ENCODE data around the gene LMX1B.
A peak's percentile ranks its signal among the peaks of the same experiment; 100 is the strongest.

LMX1B gene

DNA sequence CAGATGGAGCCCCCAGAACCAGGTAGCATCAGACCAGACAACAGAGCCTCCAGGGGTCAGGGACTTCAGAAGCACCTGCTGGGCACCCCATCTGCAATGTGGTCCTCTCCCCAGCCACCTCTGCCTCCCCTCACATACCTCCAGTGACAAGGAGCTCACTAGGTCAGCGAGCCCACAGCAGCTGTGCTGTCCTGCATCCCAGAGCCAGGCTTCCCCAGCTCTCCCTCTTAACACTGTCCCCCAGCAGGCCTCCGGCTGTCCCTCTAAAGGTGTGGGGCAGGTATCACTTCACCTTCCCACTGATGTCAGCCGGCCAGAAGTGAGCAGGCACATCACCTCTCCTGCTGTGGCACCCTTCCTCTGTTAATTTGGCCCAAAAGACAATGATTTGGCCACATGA, 83.6 kb downstream of the LMX1B start:
- no peak for DNase-seq (ENCODE audit: low read depth)
- no peaks in the 10 kb centered on the region for H3K4me1 ChIP-seq (ENCODE audit: control insufficient read depth, insufficient read depth, low read length)
- peaks cover 55% of the 10 kb centered on the region for H3K27me3 ChIP-seq (replicated peaks; ENCODE audit: control insufficient read depth, insufficient read depth, low read length)
- H3K4me3 ChIP-seq (ENCODE audit: low read length), result no peak overlapping the region
- no peaks in the 10 kb centered on the region for H3K36me3 ChIP-seq (ENCODE audit: control insufficient read depth, insufficient read depth, low read length, severe bottlenecking)
- H3K9me3 ChIP-seq (ENCODE audit: control insufficient read depth, low read length), result no peaks in the 10 kb centered on the region
- no peak overlapping the region for H3K9ac ChIP-seq (ENCODE audit: low read length)

DNA sequence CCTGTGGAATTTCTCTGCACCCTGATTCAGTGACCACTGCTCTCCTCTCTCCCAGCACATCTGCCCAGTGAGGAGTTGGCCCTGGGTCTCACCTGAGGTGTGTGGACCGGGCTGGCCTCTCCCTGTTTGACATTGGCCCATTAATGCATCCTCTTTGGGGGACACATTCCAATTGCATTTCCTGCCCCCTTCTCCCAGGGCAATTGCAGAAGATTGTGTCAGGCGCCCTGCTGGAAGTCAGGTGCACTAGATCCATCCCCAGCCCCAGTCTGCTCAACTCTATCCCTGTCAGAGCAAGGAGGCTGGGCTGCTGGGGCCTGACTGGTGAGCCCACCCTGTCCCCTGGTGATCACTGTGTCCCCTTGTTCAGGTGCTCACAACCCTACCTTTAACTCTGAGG, 84.5 kb downstream of the LMX1B start:
- DNase-seq (ENCODE audit: low read depth), result no peak
- H3K9me3 ChIP-seq (ENCODE audit: control insufficient read depth, low read length), result no peaks in the 10 kb centered on the region
- peaks cover 7% of the 10 kb centered on the region for H3K4me1 ChIP-seq (ENCODE audit: control insufficient read depth, insufficient read depth, low read length)
- H3K27me3 ChIP-seq (replicated peaks; ENCODE audit: control insufficient read depth, insufficient read depth, low read length), result peaks cover 64% of the 10 kb centered on the region
- H3K9ac ChIP-seq (ENCODE audit: low read length), result no peak overlapping the region
- no peak overlapping the region for H3K4me3 ChIP-seq (ENCODE audit: low read length)
- no peaks in the 10 kb centered on the region for H3K36me3 ChIP-seq (ENCODE audit: control insufficient read depth, insufficient read depth, low read length, severe bottlenecking)

- DNase-seq (ENCODE audit: low read depth), result no peak
- peaks cover 7% of the 10 kb centered on the region for H3K4me1 ChIP-seq (ENCODE audit: control insufficient read depth, insufficient read depth, low read length)
- H3K36me3 ChIP-seq (ENCODE audit: control insufficient read depth, insufficient read depth, low read length, severe bottlenecking), result no peaks in the 10 kb centered on the region
- no peak overlapping the region for H3K4me3 ChIP-seq (ENCODE audit: low read length)
- H3K27me3 ChIP-seq (replicated peaks; ENCODE audit: control insufficient read depth, insufficient read depth, low read length), result peaks cover 69% of the 10 kb centered on the region
- H3K9me3 ChIP-seq (ENCODE audit: control insufficient read depth, low read length), result no peaks in the 10 kb centered on the region
- no peak overlapping the region for H3K9ac ChIP-seq (ENCODE audit: low read length)
Observed at GRCh38 chr9:126698756-126699155, 85.0 kb downstream of the LMX1B start.

- DNase-seq (ENCODE audit: low read depth), result no peak
- Histone ChIP-seq H3K36me3 (ENCODE audit: control insufficient read depth, insufficient read depth, low read length, severe bottlenecking) (no peaks in the 10 kb centered on the region), H3K27me3 (replicated peaks; ENCODE audit: control insufficient read depth, insufficient read depth, low read length) (peaks cover 74% of the 10 kb centered on the region), H3K4me1 (ENCODE audit: control insufficient read depth, insufficient read depth, low read length) (peaks cover 9% of the 10 kb centered on the region), H3K9me3 (ENCODE audit: control insufficient read depth, low read length) (no peaks in the 10 kb centered on the region), H3K9ac (ENCODE audit: low read length) (no peak overlapping the region), H3K4me3 (ENCODE audit: low read length) (no peak overlapping the region)
Observed at GRCh38 chr9:126699401-126699881, 85.7 kb downstream of the LMX1B start.

- DNase-seq (ENCODE audit: low read depth), result no peak
- H3K27me3 ChIP-seq (replicated peaks; ENCODE audit: control insufficient read depth, insufficient read depth, low read length), result peaks cover 81% of the 10 kb centered on the region
- H3K9ac ChIP-seq (ENCODE audit: low read length), result no peak overlapping the region
- no peaks in the 10 kb centered on the region for H3K9me3 ChIP-seq (ENCODE audit: control insufficient read depth, low read length)
- H3K4me1 ChIP-seq (ENCODE audit: control insufficient read depth, insufficient read depth, low read length), result peaks cover 18% of the 10 kb centered on the region
- no peak overlapping the region for H3K4me3 ChIP-seq (ENCODE audit: low read length)
- H3K36me3 ChIP-seq (ENCODE audit: control insufficient read depth, insufficient read depth, low read length, severe bottlenecking), result no peaks in the 10 kb centered on the region
Observed at GRCh38 chr9:126700296-126700695, 86.6 kb downstream of the LMX1B start.

DNA sequence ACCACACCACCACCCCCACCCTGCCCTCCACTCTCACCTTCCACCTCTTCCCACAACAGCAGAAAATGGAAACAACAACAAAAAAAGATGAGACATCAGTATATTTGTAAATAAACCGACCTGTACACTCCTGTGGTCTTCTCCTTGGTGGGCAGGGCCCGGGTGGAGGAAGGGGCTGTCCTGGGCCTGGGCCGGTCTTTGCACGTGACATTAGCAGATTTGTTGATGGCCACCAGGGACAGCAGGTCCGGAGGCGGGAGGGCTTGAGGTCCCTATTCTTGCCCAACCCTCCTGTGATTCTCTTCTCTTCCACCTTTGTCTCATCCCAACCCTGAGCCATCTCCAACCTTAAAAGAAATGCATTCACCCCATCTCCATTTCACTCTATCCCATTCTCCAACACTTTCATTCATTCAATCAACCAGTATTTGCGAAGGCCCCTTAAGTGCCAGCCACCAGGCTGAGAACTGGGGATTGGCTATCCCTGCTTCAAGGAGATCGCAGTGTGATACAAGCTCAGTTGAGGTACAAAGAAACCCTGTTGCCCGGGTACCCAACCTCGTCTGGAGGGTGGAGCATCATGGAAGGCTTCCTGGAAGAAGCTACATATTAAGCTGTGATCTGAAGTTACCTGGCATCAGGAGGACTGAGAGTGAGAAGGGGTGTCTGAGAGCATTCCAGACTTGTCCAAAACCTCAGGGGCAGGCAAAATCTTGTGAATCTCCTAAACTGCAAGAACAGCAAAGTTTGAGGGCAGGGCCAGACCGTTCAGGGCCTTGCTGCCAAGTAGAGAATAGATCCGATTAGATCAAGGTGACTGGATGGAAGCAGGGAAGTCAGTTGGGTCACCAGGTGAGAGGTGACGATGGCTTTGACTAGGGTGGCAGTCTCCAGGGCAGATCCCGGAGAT, 87.4 kb downstream of the LMX1B start:
- no peak for DNase-seq (ENCODE audit: low read depth)
- Histone ChIP-seq H3K9me3 (ENCODE audit: control insufficient read depth, low read length) (no peaks in the 10 kb centered on the region), H3K4me3 (ENCODE audit: low read length) (no peak overlapping the region), H3K4me1 (ENCODE audit: control insufficient read depth, insufficient read depth, low read length) (peaks cover 20% of the 10 kb centered on the region), H3K9ac (ENCODE audit: low read length) (no peak overlapping the region), H3K27me3 (replicated peaks; ENCODE audit: control insufficient read depth, insufficient read depth, low read length) (peaks cover 82% of the 10 kb centered on the region), H3K36me3 (ENCODE audit: control insufficient read depth, insufficient read depth, low read length, severe bottlenecking) (no peaks in the 10 kb centered on the region)

GRCh38 chr9:126701813-126702140, 88.0 kb downstream of the LMX1B start:
- H3K9me3 ChIP-seq (ENCODE audit: control insufficient read depth, low read length), result no peaks in the 10 kb centered on the region
- no peaks in the 10 kb centered on the region for H3K36me3 ChIP-seq (ENCODE audit: control insufficient read depth, insufficient read depth, low read length, severe bottlenecking)
- no peak for DNase-seq (ENCODE audit: low read depth)
- peaks cover 85% of the 10 kb centered on the region for H3K27me3 ChIP-seq (replicated peaks; ENCODE audit: control insufficient read depth, insufficient read depth, low read length)
- H3K9ac ChIP-seq (ENCODE audit: low read length), result no peak overlapping the region
- no peak overlapping the region for H3K4me3 ChIP-seq (ENCODE audit: low read length)
- H3K4me1 ChIP-seq (ENCODE audit: control insufficient read depth, insufficient read depth, low read length), result peaks cover 20% of the 10 kb centered on the region

GRCh38 chr9:126702151-126703001, 88.6 kb downstream of the LMX1B start:
- Histone ChIP-seq H3K9ac (ENCODE audit: low read length) (no peak overlapping the region), H3K27me3 (replicated peaks; ENCODE audit: control insufficient read depth, insufficient read depth, low read length) (peaks cover 85% of the 10 kb centered on the region), H3K36me3 (ENCODE audit: control insufficient read depth, insufficient read depth, low read length, severe bottlenecking) (no peaks in the 10 kb centered on the region), H3K4me1 (ENCODE audit: control insufficient read depth, insufficient read depth, low read length) (peaks cover 20% of the 10 kb centered on the region), H3K4me3 (ENCODE audit: low read length) (no peak overlapping the region), H3K9me3 (ENCODE audit: control insufficient read depth, low read length) (no peaks in the 10 kb centered on the region)
- DNase-seq (ENCODE audit: low read depth), result peak; percentile 13

- Histone ChIP-seq H3K9ac (ENCODE audit: low read length) (no peak overlapping the region), H3K4me3 (ENCODE audit: low read length) (no peak overlapping the region), H3K36me3 (ENCODE audit: control insufficient read depth, insufficient read depth, low read length, severe bottlenecking) (no peaks in the 10 kb centered on the region), H3K9me3 (ENCODE audit: control insufficient read depth, low read length) (no peaks in the 10 kb centered on the region), H3K4me1 (ENCODE audit: control insufficient read depth, insufficient read depth, low read length) (peaks cover 20% of the 10 kb centered on the region), H3K27me3 (replicated peaks; ENCODE audit: control insufficient read depth, insufficient read depth, low read length) (peaks cover 87% of the 10 kb centered on the region)
- no peak for DNase-seq (ENCODE audit: low read depth)
Observed at GRCh38 chr9:126703002-126703865, 89.5 kb downstream of the LMX1B start.

DNA sequence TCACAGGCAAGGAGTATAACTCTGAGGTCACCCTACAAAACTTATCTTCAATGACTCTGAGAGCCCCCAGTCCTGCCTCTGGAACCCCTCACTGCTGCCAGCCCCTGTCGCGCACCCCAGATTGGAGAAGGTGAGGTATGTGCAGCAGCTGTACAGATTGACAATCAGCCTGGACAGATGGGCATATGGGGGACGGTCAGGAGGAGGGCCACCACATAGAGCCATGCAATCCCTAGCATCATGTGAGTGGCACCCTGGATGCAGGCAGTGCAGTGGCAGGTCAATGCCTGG, 90.1 kb downstream of the LMX1B start:
- H3K4me3 ChIP-seq (ENCODE audit: low read length), result no peak overlapping the region
- no peaks in the 10 kb centered on the region for H3K9me3 ChIP-seq (ENCODE audit: control insufficient read depth, low read length)
- no peaks in the 10 kb centered on the region for H3K36me3 ChIP-seq (ENCODE audit: control insufficient read depth, insufficient read depth, low read length, severe bottlenecking)
- peaks cover 85% of the 10 kb centered on the region for H3K27me3 ChIP-seq (replicated peaks; ENCODE audit: control insufficient read depth, insufficient read depth, low read length)
- DNase-seq (ENCODE audit: low read depth), result no peak
- H3K4me1 ChIP-seq (ENCODE audit: control insufficient read depth, insufficient read depth, low read length), result peaks cover 20% of the 10 kb centered on the region
- no peak overlapping the region for H3K9ac ChIP-seq (ENCODE audit: low read length)

All from adipocyte (in vitro differentiated cells).